GM23248 (cell line): ENCODE results near the gene SEMA3C.

Source experiments
- EZH2 ChIP-seq: fragments of 200-600 bp; sonication (generic); IDR thresholded peaks from 2 replicates; pipeline ENCODE4 v1.6.1; 2018; ENCODE audit warnings: antibody characterized with exemption, mild to moderate bottlenecking; ENCODE audit not compliant: insufficient read depth, poor library complexity, severe bottlenecking
- EZH2phosphoT487 ChIP-seq: fragments of 200-600 bp; sonication (generic); IDR thresholded peaks from 2 replicates; pipeline ENCODE4 v1.6.1; 2018; ENCODE audit warnings: antibody characterized with exemption, moderate library complexity, mild to moderate bottlenecking, low read depth; ENCODE audit not compliant: insufficient read depth

- TF ChIP-seq EZH2phosphoT487 (no peak), EZH2 (no peak)
Measured at GRCh38 chr7:80809545-80809944, 109.3 kb downstream of the SEMA3C start.
